Ascending aorta (tissue), 2 donors: ENCODE results near the gene S100A6. TPM values are rescaled to one million over a fixed set of nuclear protein-coding genes. Genes with fewer than 3 reads are reported as not detected.

ENCODE experiments used
- DNase-seq, 2 donors: peaks; one replicate each; pipeline ENCODE4 v3.0.0-alpha.2; 2019; ENCODE audit warnings: low spot score in 2 of 2
- H3K27ac ChIP-seq, 2 donors: fragments of 200-600 bp; sonication (generic); one replicate each; pipeline ENCODE4 v1.5.1; 2016 to 2017; ENCODE audit warnings: mild to moderate bottlenecking in 1 of 2
- H3K27me3 ChIP-seq: fragments of 200-600 bp; sonication (generic); one replicate; pipeline ENCODE4 v1.5.1; 2017
- H3K36me3 ChIP-seq, 2 donors: fragments of 200-600 bp; sonication (generic); one replicate each; pipeline ENCODE4 v1.5.1; 2016
- H3K4me1 ChIP-seq, 2 donors: fragments of 200-600 bp; sonication (generic); one replicate each; pipeline ENCODE4 v1.5.1; 2016 to 2017; ENCODE audit warnings: mild to moderate bottlenecking in 1 of 2
- H3K4me3 ChIP-seq, 2 donors: fragments of 200-600 bp; sonication (generic); one replicate each; pipeline ENCODE4 v1.5.1; 2016 to 2017; ENCODE audit warnings: mild to moderate bottlenecking in 1 of 2
- H3K9me3 ChIP-seq, 2 donors: fragments of 200-600 bp; sonication (generic); one replicate each; pipeline ENCODE4 v1.5.1; 2016
- CTCF ChIP-seq, 3 experiments: fragments of 200-600 bp in 2 of 3; fragments of 450-650 bp in 1 of 3; sonication (generic) in 2 of 3; IDR thresholded peaks; one replicate each; pipeline ENCODE4 v1.5.1; 2016 to 2019; ENCODE audit warnings: antibody characterized with exemption in 3 of 3, mild to moderate bottlenecking in 1 of 3, moderate library complexity in 1 of 3
- intact Hi-C: fragments of 100-400 bp; cut with DNase I; formaldehyde crosslinking; loops from one replicate; pipeline ENCODE4 v1.15.1; 2023
- total RNA-seq: library from RNA; depleted of rRNA; stranded (reverse); fragments of >200 nt; gene quantifications from one replicate; pipeline ENCODE4 v1.1.0, GENCODE V29; 2016

S100A6 gene
- total RNA-seq, 1 donor from 2014 or later, result 336 TPM

- Histone ChIP-seq H3K27me3 (no peaks in the 10 kb centered on the region), H3K36me3 (no peaks in the 10 kb centered on the region), H3K4me1 (no peaks in the 10 kb centered on the region), H3K4me3 (no peak overlapping the region), H3K9me3 (no peaks in the 10 kb centered on the region), H3K27ac (no peak overlapping the region)
- intact Hi-C loops, result no loop called here
- no peak for TF ChIP-seq CTCF (IDR thresholded peaks at IDR 0.05)
- DNase-seq, result no peak
Observed at GRCh38 chr1:153519242-153519641, 16.5 kb downstream of the S100A6 start.

- no peaks in the 10 kb centered on the region for H3K36me3 ChIP-seq
- no peak overlapping the region for H3K27ac ChIP-seq
- H3K4me3 ChIP-seq, result no peak overlapping the region
- H3K4me1 ChIP-seq, result peaks cover 0 to 4% of the 10 kb centered on the region in 2 donors
- peak in 1 of 2 donors; percentile 60 for DNase-seq
- intact Hi-C loops, result no loop called here
- no peak for TF ChIP-seq CTCF (IDR thresholded peaks at IDR 0.05)
- no peaks in the 10 kb centered on the region for H3K27me3 ChIP-seq
- no peaks in the 10 kb centered on the region for H3K9me3 ChIP-seq
Observed at GRCh38 chr1:153515504-153516394, 20.0 kb downstream of the S100A6 start.

GRCh38 chr1:153513666-153514065 is 22.1 kb downstream of the S100A6 start:
- Histone ChIP-seq H3K27ac (no peak overlapping the region), H3K4me1 (peaks cover 0 to 5% of the 10 kb centered on the region in 2 donors), H3K27me3 (no peaks in the 10 kb centered on the region), H3K36me3 (no peaks in the 10 kb centered on the region), H3K4me3 (no peak overlapping the region), H3K9me3 (no peaks in the 10 kb centered on the region)
- TF ChIP-seq CTCF (IDR thresholded peaks at IDR 0.05), result no peak
- intact Hi-C loops, result no loop called here
- peak in 1 of 2 donors; percentile 60 for DNase-seq

- peak in 1 of 3 experiments; percentile 16 for TF ChIP-seq CTCF (IDR thresholded peaks at IDR 0.05)
- intact Hi-C loops, result no loop called here
- H3K4me3 ChIP-seq, result no peak overlapping the region
- no peaks in the 10 kb centered on the region for H3K27me3 ChIP-seq
- H3K4me1 ChIP-seq, result peaks cover 0 to 6% of the 10 kb centered on the region in 2 donors
- no peak overlapping the region for H3K27ac ChIP-seq
- DNase-seq, result peak in 1 of 2 donors; percentile 60
- H3K9me3 ChIP-seq, result no peaks in the 10 kb centered on the region
- no peaks in the 10 kb centered on the region for H3K36me3 ChIP-seq
Observed at GRCh38 chr1:153513023-153513422, 22.8 kb downstream of the S100A6 start.

GRCh38 chr1:153510984-153511410 is 24.8 kb downstream of the S100A6 start:
- Histone ChIP-seq H3K4me3 (no peak overlapping the region), H3K36me3 (no peaks in the 10 kb centered on the region), H3K27ac (no peak overlapping the region), H3K4me1 (peaks cover 11 to 24% of the 10 kb centered on the region in 2 donors), H3K9me3 (no peaks in the 10 kb centered on the region), H3K27me3 (no peaks in the 10 kb centered on the region)
- peak; percentile 93 to 95 (median 93) for TF ChIP-seq CTCF (IDR thresholded peaks at IDR 0.05)
- intact Hi-C loops, result loop anchor here (1.0 to 2.0 kb wide), 3 partner anchors 22 to 106 kb away; partner anchors contain the start of gene S100A14
- DNase-seq, result peak in 1 of 2 donors; percentile 93
